B cell (primary cell): ENCODE results near the gene FAM186B. TPM values are rescaled to one million over a fixed set of nuclear protein-coding genes. Genes with fewer than 3 reads are reported as not detected.

Source experiments
- ATAC-seq: fragments of 200-7000 bp; cut with Tn5 transposase; one replicate; pipeline ENCODE4 v1.10.0; 2021; ENCODE audit warnings: low read depth, mild to moderate bottlenecking, moderate number of reproducible peaks, moderate library complexity
- CTCF ChIA-PET: fragments of 350-600 bp; sonication (Branson Sonifier 250); formaldehyde crosslinking; loops from one replicate; lab custom pipeline; 2021; ENCODE audit warnings: antibody characterized with exemption, inconsistent platforms; lab: Charles Lee
- POLR2A ChIA-PET: fragments of 350-600 bp; sonication (Branson Sonifier 250); formaldehyde crosslinking; loops from one replicate; lab custom pipeline; 2021; ENCODE audit warnings: antibody characterized with exemption; lab: Charles Lee
- DNase-seq: peaks from one replicate; pipeline ENCODE4 v3.0.0; 2013
- H2AFZ ChIP-seq: 2 replicates; pipeline ENCODE4 v1.6.1; 2012; ENCODE audit warnings: mild to moderate bottlenecking, low read depth, low read length; ENCODE audit not compliant: insufficient read depth, poor library complexity, severe bottlenecking
- H3K27ac ChIP-seq, 2 donors: 1 replicate in 1 of 2; 2 replicates in 1 of 2; pipeline ENCODE4 v1.5.1; 2012 to 2013; ENCODE audit warnings: low read length in 2 of 2, mild to moderate bottlenecking in 2 of 2, moderate library complexity in 1 of 2
- H3K27me3 ChIP-seq, 4 experiments: fragments of 200-600 bp in 1 of 4; sonication (generic) in 1 of 4; replicated peaks in 1 of 4; 1 replicate in 2 of 4; 2 replicates in 2 of 4; pipeline versions ENCODE4 v1.6.1 to v1.7.0; 2013 to 2016; ENCODE audit warnings: low read length in 3 of 4, mild to moderate bottlenecking in 2 of 4, mixed read lengths in 1 of 4, moderate library complexity in 1 of 4; ENCODE audit not compliant: insufficient read depth in 4 of 4, control insufficient read depth in 3 of 4; ENCODE audit errors: control extremely low read depth in 1 of 4
- H3K36me3 ChIP-seq, 2 experiments: replicated peaks in 1 of 2; 1 replicate in 1 of 2; 2 replicates in 1 of 2; pipeline versions ENCODE4 v1.6.1 to v1.7.1; 2013; ENCODE audit warnings: low read length in 1 of 2; ENCODE audit not compliant: insufficient read depth in 2 of 2, control insufficient read depth in 1 of 2; ENCODE audit errors: control extremely low read depth in 1 of 2, extremely low read depth in 1 of 2
- H3K4me1 ChIP-seq, 2 donors: fragments of 200-600 bp in 1 of 2; sonication (generic) in 1 of 2; 1 replicate in 1 of 2; 2 replicates in 1 of 2; pipeline versions ENCODE4 v1.5.1 to v1.6.1; 2013 to 2017; ENCODE audit warnings: low read length in 2 of 2; ENCODE audit not compliant: control insufficient read depth in 2 of 2, insufficient read depth in 2 of 2
- H3K4me2 ChIP-seq: replicated peaks from 2 replicates; pipeline ENCODE3; 2012; ENCODE audit warnings: mild to moderate bottlenecking, low read depth, low read length; ENCODE audit not compliant: poor library complexity, severe bottlenecking
- H3K4me3 ChIP-seq, 5 experiments: fragments of 200-600 bp in 1 of 5; sonication (generic) in 1 of 5; 1 replicate in 3 of 5; 2 replicates in 2 of 5; pipeline versions ENCODE4 v1.5.1 to v1.7.0; 2011 to 2016; ENCODE audit warnings: low read length in 4 of 5, mild to moderate bottlenecking in 4 of 5, low read depth in 2 of 5, control low read depth in 1 of 5, moderate library complexity in 1 of 5; ENCODE audit not compliant: insufficient read depth in 1 of 5; ENCODE audit errors: control extremely low read depth in 1 of 5, extremely low read depth in 1 of 5
- H3K79me2 ChIP-seq: fragments of 200-600 bp; sonication (generic); one replicate; pipeline ENCODE4 v1.6.0; 2016; ENCODE audit warnings: low read length; ENCODE audit not compliant: control insufficient read depth, insufficient read depth
- H3K9ac ChIP-seq: fragments of 200-600 bp; sonication (generic); 2 replicates; pipeline ENCODE4 v1.6.1; 2017; ENCODE audit warnings: mild to moderate bottlenecking, low read length, moderate library complexity
- H3K9me3 ChIP-seq, 3 donors: one replicate each; pipeline versions ENCODE4 v1.6.1 to v1.7.1; 2013; ENCODE audit warnings: low read length in 2 of 3; ENCODE audit not compliant: control insufficient read depth in 2 of 3, insufficient read depth in 1 of 3; ENCODE audit errors: control extremely low read depth in 1 of 3
- H4K20me1 ChIP-seq: 2 replicates; pipeline ENCODE4 v1.6.0; 2012; ENCODE audit warnings: mild to moderate bottlenecking, low read length; ENCODE audit not compliant: insufficient read depth, control insufficient read depth, poor library complexity, severe bottlenecking
- H3K27ac Mint-ChIP-seq: one replicate; pipeline ENCODE4 v1.8.0; 2021; ENCODE audit warnings: mixed read lengths
- H3K27me3 Mint-ChIP-seq: one replicate; pipeline ENCODE4 v1.8.0; 2021; ENCODE audit warnings: mixed read lengths
- H3K4me1 Mint-ChIP-seq: one replicate; pipeline ENCODE4 v1.8.0; 2021; ENCODE audit warnings: mixed read lengths
- H3K4me3 Mint-ChIP-seq: one replicate; pipeline ENCODE4 v1.8.0; 2021; ENCODE audit warnings: mixed read lengths
- H3K9me3 Mint-ChIP-seq: one replicate; pipeline ENCODE4 v1.8.0; 2022; ENCODE audit warnings: mixed read lengths; ENCODE audit not compliant: insufficient read depth
- CTCF ChIP-seq: fragments of 200-600 bp; IDR thresholded peaks from one replicate; pipeline ENCODE4 v1.8.0; 2022; ENCODE audit warnings: antibody characterized with exemption, mild to moderate bottlenecking
- EZH2 ChIP-seq: IDR thresholded peaks from 2 replicates; pipeline ENCODE4 v1.6.1; 2012; ENCODE audit warnings: borderline replicate concordance, low read depth, mild to moderate bottlenecking, moderate library complexity, low read length; ENCODE audit not compliant: insufficient read depth, poor library complexity, severe bottlenecking
- WGBS: methylation state at CpG from one replicate; pipeline ENCODE4 v1.1.5; 2013; ENCODE audit warnings: missing lambda C conversion rate; ENCODE audit not compliant: insufficient coverage; 5-methylcytosine and 5-hydroxymethylcytosine counted together
- intact Hi-C: fragments of 100-400 bp; cut with micrococcal nuclease; formaldehyde crosslinking; loops from one replicate; pipeline ENCODE4 v1.10.0; 2022
- polyA plus RNA-seq: library from polyadenylated mRNA; depleted of rRNA; stranded (reverse); fragments of >200 nt; gene quantifications from 2 replicates; pipeline ENCODE4 v1.2.3, GENCODE V29; 2012
- total RNA-seq, 2 donors: library from RNA; stranded (reverse); fragments of 120-200 nt in 1 of 2; gene quantifications; 1 replicate in 1 of 2; 2 replicates in 1 of 2; pipeline versions ENCODE4 v1.2.3 to v1.2.4, GENCODE V29; 2013 to 2022

FAM186B gene
- total and polyA plus RNA-seq, 2 donors (not counting 1 experiment from before 2014, with no cell fraction given), result 0.13 to 0.47 TPM

DNA sequence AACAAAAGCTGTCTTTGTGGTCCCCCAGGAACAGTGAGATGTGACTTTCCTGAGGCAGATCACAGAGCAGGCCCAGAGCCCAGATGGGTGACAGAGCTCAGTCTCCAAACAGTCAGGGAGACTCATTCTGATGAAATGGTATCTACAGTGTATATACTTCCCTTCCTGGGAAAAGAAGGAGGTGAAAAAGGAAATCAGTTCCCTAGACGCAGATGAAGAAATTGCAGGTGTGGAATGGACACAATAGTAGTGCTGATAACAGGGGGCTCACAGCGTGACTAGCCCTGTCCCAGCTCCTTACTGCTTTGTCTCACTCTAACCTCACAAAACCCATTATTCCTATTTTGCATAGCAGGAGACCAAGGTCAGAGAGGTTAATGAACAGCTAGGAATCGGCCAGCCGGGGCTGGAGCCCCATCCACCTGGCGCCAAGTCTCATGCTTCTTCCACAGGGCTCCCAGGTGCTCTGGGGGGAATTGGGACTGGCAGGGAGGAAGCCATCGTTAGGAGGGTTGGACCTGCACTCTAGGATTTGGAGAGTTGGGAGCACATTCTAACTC, 54.7 kb downstream of the FAM186B start:
- Histone ChIP-seq H3K4me2 (no peak overlapping the region), H3K9me3 (no peaks in the 10 kb centered on the region), H3K4me1 (peaks cover 13 to 15% of the 10 kb centered on the region in 2 donors), H3K36me3 (no peaks in the 10 kb centered on the region), H3K27ac (no peak overlapping the region), H3K4me3 (no peak overlapping the region), H3K9ac (no peak overlapping the region), H4K20me1 (no peaks in the 10 kb centered on the region), H3K79me2 (no peaks in the 10 kb centered on the region), H3K27me3 (peaks cover 0 to 41% (median 14%) of the 10 kb centered on the region in 4 experiments), H2AFZ (no peak overlapping the region)
- H3K27ac Mint-ChIP-seq, result no peak overlapping the region
- CTCF ChIA-PET, result interaction anchor here (0.6 to 5.4 kb wide), 7 partner anchors 16 to 708 kb away, joined by 3 to 38 read pairs (median 3); no protein-coding TSS in a partner anchor
- ATAC-seq (no peak), DNase-seq (no peak)
- TF ChIP-seq EZH2 (no peak), CTCF (no peak)
- POLR2A ChIA-PET, result no interaction called here
- H3K4me3 Mint-ChIP-seq, result peak overlapping the region; percentile 16
- intact Hi-C loops, result loop anchor here (5.0 kb wide), 1 partner anchor 157 kb away; the partner anchor contains the start of gene FMNL3
- no peaks in the 10 kb centered on the region for H3K9me3 Mint-ChIP-seq
- H3K27me3 Mint-ChIP-seq, result peaks cover 24% of the 10 kb centered on the region
- 100% methylated on average over 3 of the region's 6 CpGs for whole genome bisulfite sequencing
- peaks cover 8% of the 10 kb centered on the region for H3K4me1 Mint-ChIP-seq
